Measurements from ENCODE around the gene ADARB1.

GRCh38 chr21:45036630-45037029, 37.8 kb upstream of the ADARB1 start:
- no peak for TF ChIP-seq CTCF (IDR thresholded peaks at IDR 0.05)
- TF ChIP-seq POLR2AphosphoS5 (IDR thresholded peaks at IDR 0.05) = no peak
- no peak for TF ChIP-seq EP300 (IDR thresholded peaks at IDR 0.05)
